Sigmoid colon (tissue), 3 donors: Measurements from ENCODE around the gene MACROD2.

ENCODE experiments used
- CTCF ChIP-seq, 4 experiments: fragments of 450-650 bp in 3 of 4; fragments of 200-600 bp in 1 of 4; IDR thresholded peaks; one replicate each; pipeline ENCODE4 v1.5.1; 2016 to 2019; ENCODE audit warnings: antibody characterized with exemption in 4 of 4, mild to moderate bottlenecking in 3 of 4, moderate library complexity in 2 of 4
- POLR2A ChIP-seq, 2 donors: fragments of 450-650 bp; IDR thresholded peaks; one replicate each; pipeline ENCODE4 v1.6.1; 2016; ENCODE audit warnings: antibody characterized with exemption in 2 of 2, mild to moderate bottlenecking in 2 of 2, moderate library complexity in 2 of 2

DNA sequence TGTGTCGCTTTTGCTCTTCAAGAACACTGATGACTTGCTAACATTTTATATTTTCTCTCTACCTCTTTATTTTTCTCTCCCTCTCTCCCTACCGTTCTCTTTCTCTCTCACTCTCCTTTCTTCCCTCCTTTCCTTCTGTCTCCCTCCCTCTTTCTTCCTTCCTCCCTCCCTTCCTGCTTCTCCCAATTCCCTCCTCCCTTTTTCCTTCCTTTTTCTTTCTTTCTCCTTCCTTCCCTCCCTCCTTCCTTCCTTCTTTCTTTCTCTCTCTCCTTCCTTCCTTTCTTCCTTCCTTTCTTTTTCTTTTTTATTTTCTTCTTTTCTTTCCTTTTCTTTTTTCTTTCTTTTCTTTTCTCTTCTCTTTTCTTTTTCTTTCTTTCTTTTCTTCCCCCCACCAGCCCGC is 1511.8 kb downstream of the MACROD2 start:
- TF ChIP-seq POLR2A (IDR thresholded peaks at IDR 0.05) (no peak), CTCF (IDR thresholded peaks at IDR 0.05) (no peak)
